Progenitor cell of endocrine pancreas (in vitro differentiated cells): ENCODE data around the gene CCDC88C. TPM values are rescaled to one million over a fixed set of nuclear protein-coding genes. Genes with fewer than 3 reads are reported as not detected.
A peak's percentile ranks its signal among the peaks of the same experiment; 100 is the strongest.

Experiments
- DNase-seq: peaks from one replicate; pipeline ENCODE4 v3.0.0; 2021; ENCODE audit warnings: low spot score; ENCODE audit not compliant: unreplicated experiment
- H3K27ac Mint-ChIP-seq: 2 replicates; pipeline ENCODE4 v1.8.0; 2021; ENCODE audit warnings: mild to moderate bottlenecking, moderate library complexity, mixed read lengths
- H3K27me3 Mint-ChIP-seq: 2 replicates; pipeline ENCODE4 v1.8.0; 2021; ENCODE audit warnings: mixed read lengths
- H3K36me3 Mint-ChIP-seq: 2 replicates; pipeline ENCODE4 v1.8.0; 2022; ENCODE audit warnings: mixed read lengths; ENCODE audit not compliant: insufficient read depth
- H3K4me1 Mint-ChIP-seq: 2 replicates; pipeline ENCODE4 v1.8.0; 2021; ENCODE audit warnings: low read depth, mixed read lengths
- H3K4me3 Mint-ChIP-seq: 2 replicates; pipeline ENCODE4 v1.8.0; 2021; ENCODE audit warnings: low read depth, mild to moderate bottlenecking, moderate library complexity, mixed read lengths
- H3K9me3 Mint-ChIP-seq: 2 replicates; pipeline ENCODE4 v1.8.0; 2021; ENCODE audit warnings: low read depth, mixed read lengths
- total RNA-seq: library from RNA; stranded (reverse); gene quantifications from 2 replicates; pipeline ENCODE4 v1.2.1, GENCODE V29; 2021
- TF ChIP-seq, protein P1 (sequence below): fragments of 200-600 bp; sonication (generic); IDR thresholded peaks from one replicate; pipeline ENCODE4 v1.5.0; 2021; ENCODE audit warnings: antibody characterized with exemption, mild to moderate bottlenecking; ENCODE audit not compliant: unreplicated experiment

The CCDC88C gene
- total RNA-seq, 1 donor from 2014 or later: 78.1 TPM

DNA sequence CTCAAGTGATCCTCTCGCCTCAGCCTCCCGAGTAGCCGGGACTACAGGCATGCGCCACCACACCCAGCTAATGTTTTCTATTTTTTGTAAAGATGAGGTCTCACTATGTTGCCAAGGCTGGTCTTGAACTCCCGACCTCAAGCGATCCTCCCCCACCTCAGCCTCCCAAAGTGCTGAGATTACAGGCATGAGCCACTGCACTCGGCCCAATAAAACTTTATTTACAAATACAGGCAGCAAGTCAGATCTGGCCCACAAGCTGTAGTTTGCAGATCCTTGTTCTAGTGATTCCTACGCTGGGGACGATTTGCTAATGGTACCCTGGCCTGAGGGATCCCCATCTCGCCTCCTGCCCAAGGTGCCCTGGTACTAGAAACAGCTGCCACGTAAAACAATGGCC lies 74.6 kb downstream of the CCDC88C start:
- TF ChIP-seq, protein P1, sequence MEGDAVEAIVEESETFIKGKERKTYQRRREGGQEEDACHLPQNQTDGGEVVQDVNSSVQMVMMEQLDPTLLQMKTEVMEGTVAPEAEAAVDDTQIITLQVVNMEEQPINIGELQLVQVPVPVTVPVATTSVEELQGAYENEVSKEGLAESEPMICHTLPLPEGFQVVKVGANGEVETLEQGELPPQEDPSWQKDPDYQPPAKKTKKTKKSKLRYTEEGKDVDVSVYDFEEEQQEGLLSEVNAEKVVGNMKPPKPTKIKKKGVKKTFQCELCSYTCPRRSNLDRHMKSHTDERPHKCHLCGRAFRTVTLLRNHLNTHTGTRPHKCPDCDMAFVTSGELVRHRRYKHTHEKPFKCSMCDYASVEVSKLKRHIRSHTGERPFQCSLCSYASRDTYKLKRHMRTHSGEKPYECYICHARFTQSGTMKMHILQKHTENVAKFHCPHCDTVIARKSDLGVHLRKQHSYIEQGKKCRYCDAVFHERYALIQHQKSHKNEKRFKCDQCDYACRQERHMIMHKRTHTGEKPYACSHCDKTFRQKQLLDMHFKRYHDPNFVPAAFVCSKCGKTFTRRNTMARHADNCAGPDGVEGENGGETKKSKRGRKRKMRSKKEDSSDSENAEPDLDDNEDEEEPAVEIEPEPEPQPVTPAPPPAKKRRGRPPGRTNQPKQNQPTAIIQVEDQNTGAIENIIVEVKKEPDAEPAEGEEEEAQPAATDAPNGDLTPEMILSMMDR: no peak
- no peaks in the 10 kb centered on the region for H3K9me3 Mint-ChIP-seq
- H3K27me3 Mint-ChIP-seq: no peaks in the 10 kb centered on the region
- no peak for DNase-seq
- peaks cover 4% of the 10 kb centered on the region for H3K4me1 Mint-ChIP-seq
- H3K4me3 Mint-ChIP-seq: no peak overlapping the region
- peaks cover 11% of the 10 kb centered on the region for H3K36me3 Mint-ChIP-seq
- H3K27ac Mint-ChIP-seq: no peak overlapping the region

DNA sequence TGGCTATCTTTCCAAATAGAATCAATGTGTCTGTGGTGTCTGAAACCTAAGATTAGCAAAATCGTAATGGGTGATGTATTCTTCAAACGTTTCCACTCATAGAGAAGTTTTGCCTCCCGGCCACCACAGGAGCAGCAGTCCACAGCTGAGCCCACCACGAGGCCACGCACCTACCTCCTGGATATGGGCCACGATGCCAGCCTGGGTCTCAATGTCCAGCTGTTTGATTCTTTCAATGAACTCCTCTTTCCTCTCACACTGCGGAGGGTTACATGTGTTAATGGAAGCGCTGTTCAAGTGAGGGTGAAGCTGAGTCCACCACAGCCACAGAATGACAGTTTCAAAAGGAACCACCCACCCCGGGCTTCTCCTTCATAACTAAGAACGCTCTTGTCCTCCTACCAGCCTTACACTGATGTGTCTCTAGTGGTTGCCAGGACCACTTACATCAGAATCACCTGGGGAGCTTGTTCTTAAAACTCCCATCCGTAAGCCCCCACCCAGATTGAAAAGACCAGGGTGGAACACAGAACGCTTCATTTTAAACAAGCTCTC lies 75.3 kb downstream of the CCDC88C start:
- H3K27ac Mint-ChIP-seq: peak overlapping the region; percentile 33
- H3K4me1 Mint-ChIP-seq: peaks cover 4% of the 10 kb centered on the region
- DNase-seq: no peak
- no peaks in the 10 kb centered on the region for H3K9me3 Mint-ChIP-seq
- H3K36me3 Mint-ChIP-seq: peaks cover 11% of the 10 kb centered on the region
- H3K27me3 Mint-ChIP-seq: no peaks in the 10 kb centered on the region
- no peak overlapping the region for H3K4me3 Mint-ChIP-seq
- TF ChIP-seq, protein P1: no peak

DNA sequence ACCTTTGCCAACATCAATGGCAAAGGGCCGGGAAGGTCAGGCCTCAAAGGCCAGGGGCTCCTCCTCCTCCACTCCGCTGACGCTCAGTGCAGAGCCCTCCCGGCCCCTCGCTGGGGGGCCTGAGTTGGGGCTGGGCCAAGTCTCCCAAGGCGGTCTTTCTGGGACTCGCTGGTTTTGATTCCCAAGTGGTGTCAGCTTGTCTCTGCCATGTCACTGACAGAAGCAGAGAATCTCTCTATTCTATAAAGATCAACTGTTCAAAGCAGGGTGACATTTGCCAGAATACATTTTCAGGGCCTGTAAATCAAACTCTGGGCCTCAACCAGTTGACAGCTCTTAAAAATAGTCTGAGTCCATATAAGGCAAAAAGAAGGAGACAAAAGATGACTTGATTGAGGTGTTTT lies 75.9 kb downstream of the CCDC88C start:
- DNase-seq: no peak
- H3K27ac Mint-ChIP-seq: no peak overlapping the region
- H3K9me3 Mint-ChIP-seq: no peaks in the 10 kb centered on the region
- TF ChIP-seq, protein P1: no peak
- peaks cover 10% of the 10 kb centered on the region for H3K36me3 Mint-ChIP-seq
- H3K4me3 Mint-ChIP-seq: no peak overlapping the region
- H3K27me3 Mint-ChIP-seq: no peaks in the 10 kb centered on the region
- H3K4me1 Mint-ChIP-seq: peaks cover under 1% of the 10 kb centered on the region

DNA sequence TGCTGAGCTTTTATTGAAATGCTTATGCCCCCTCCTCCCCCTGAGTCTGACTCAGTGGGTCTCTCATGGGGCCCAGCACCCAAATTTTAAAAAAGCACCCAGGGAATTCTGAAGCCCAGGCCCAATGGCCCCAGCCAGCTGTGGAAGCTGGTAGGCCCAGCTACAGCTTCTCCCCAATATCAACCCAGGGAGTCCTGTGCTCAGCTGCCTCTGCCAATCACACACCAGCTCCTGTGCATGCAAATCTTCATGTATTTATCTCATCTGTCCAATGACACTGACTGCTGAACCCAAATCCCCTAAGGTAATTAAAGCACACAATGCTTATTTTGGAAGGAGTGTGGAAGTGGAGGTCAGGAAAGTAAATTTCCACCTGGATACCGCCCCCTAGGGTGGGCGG lies 76.3 kb downstream of the CCDC88C start:
- Mint-ChIP-seq H3K36me3 (peaks cover 10% of the 10 kb centered on the region), H3K4me3 (no peak overlapping the region), H3K4me1 (no peaks in the 10 kb centered on the region), H3K27me3 (no peaks in the 10 kb centered on the region), H3K9me3 (no peaks in the 10 kb centered on the region), H3K27ac (no peak overlapping the region)
- TF ChIP-seq, protein P1: no peak
- DNase-seq: no peak

DNA sequence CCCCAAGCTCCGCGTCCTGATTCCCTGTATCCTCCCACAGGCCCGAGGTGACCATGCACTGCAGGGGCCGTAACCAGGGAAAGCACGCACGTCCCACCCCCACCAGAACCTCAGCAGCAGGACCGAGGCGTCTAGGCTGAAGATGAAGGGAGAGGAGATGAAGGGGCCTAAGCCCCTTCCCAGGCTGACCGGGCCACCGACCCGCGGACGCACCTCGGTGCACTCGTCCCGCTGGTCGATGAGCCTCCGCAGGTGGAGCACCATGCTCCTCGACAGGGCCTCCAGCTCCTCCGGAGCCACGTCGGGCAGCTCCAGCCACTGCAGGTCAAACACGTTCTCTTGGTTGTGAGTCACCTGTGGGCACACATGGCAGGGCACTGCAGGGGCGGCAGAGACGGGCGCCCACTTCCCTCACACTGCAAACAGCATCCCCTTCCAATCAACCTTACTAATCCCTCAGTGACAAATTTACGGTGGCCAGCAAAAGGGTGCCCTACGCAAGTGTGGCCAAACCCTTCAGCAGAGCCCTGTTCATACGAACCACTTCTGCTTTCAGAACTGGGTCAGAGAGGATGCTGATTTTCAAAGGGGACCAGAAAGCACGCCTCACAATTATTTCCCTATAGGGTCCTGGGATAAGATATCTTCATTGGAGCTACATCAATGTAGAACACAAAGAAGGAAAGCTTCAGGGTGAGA lies 77.8 kb downstream of the CCDC88C start:
- no peaks in the 10 kb centered on the region for H3K27me3 Mint-ChIP-seq
- H3K36me3 Mint-ChIP-seq: peaks cover 13% of the 10 kb centered on the region
- no peak overlapping the region for H3K4me3 Mint-ChIP-seq
- no peak overlapping the region for H3K27ac Mint-ChIP-seq
- no peaks in the 10 kb centered on the region for H3K4me1 Mint-ChIP-seq
- no peaks in the 10 kb centered on the region for H3K9me3 Mint-ChIP-seq
- TF ChIP-seq, protein P1: no peak
- no peak for DNase-seq
